GM19025 (cell line): ENCODE results near the gene B3GNT9.

Source experiments
- ATAC-seq: cut with Tn5 transposase; IDR thresholded peaks from one replicate; pipeline ENCODE4 v1.9.1; 2021; ENCODE audit warnings: mild to moderate bottlenecking, low read depth, moderate library complexity; ENCODE audit not compliant: unreplicated experiment

The B3GNT9 gene

GRCh38 chr16:67150833-67151396 is at the start of gene B3GNT9:
Gene B3GNT9, minus strand, starts transcription at chr16:67150998. Its CDS starts 513 bp downstream, at chr16:67150485.
- ATAC-seq, result peak; percentile 57

- no peak for ATAC-seq
Measured at GRCh38 chr16:67200491-67200890, 49.7 kb upstream of the B3GNT9 start.

DNA sequence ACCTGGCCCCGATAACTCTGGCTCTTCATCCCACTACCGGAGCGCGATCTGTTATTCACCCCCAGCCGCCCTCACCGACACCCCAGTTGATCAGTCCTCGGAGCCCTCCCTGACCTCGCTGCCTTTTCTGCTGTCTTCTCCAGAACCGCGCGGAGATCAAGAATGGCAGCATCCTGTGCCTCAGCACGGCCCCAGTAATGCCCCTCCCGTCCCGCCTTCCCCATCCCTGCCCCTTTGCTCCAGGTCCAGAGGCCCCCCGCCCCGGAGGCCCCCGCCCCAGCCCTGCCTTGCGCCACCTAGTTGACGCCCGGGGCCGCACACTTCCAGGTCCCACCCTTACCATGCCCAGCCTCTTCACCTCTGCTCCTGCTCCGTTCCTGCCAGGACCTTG is 49.0 kb upstream of the B3GNT9 start:
- no peak for ATAC-seq

- ATAC-seq, result no peak
Measured at GRCh38 chr16:67199011-67199807, 48.4 kb upstream of the B3GNT9 start, which contains the start of gene ELMO3. Gene ELMO3, plus strand, starts transcription at chr16:67199131. Its CDS starts 196 bp downstream, at chr16:67199327.

DNA sequence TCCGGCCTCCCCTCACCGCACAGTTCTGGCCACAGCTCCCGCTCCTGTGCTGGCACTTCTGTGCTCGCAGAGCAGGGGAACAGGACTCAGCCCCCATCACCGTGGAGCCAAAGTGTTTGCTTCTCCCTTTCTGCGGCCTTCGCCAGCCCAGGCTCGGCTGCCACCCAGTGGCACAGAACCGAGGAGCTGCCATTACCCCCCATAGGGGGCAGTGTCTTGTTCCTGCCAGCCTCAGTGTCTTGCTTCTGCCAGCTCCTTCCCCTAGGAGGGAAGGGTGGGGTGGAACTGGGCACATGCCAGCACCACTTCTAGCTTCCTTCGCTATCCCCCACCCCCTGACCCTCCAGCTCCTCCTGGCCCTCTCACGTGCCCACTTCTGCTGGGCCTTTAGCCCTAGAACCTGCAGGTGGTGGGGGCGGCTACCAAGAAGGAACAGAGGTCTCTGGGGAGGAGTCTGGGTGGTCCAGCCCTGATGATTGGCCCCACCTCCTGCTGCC is 47.5 kb upstream of the B3GNT9 start:
- no peak for ATAC-seq

- no peak for ATAC-seq
Measured at GRCh38 chr16:67197704-67198103, 46.9 kb upstream of the B3GNT9 start.

DNA sequence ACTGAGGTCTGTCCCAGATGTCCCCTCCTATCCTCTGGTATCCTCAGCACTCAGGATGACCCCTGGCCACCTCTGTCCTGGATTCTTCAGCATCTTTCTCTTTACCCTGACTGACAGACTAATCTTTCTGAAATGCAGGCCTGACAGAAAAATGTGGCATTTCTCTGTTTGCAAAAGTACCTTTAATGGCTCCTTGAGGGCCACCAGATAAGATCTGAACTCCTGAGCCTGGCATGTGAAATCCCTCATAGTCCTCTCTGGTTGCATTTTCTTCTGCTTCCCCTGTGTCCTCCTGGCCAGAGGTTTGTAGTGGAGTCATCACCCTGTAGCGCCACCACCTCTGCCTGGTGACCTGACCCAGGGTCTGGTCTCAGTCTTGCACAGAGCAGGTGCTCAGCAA is 46.1 kb upstream of the B3GNT9 start:
- ATAC-seq, result no peak

GRCh38 chr16:67195676-67196075 is 44.9 kb upstream of the B3GNT9 start:
- ATAC-seq, result no peak

- no peak for ATAC-seq
Measured at GRCh38 chr16:67194260-67194659, 43.5 kb upstream of the B3GNT9 start.

DNA sequence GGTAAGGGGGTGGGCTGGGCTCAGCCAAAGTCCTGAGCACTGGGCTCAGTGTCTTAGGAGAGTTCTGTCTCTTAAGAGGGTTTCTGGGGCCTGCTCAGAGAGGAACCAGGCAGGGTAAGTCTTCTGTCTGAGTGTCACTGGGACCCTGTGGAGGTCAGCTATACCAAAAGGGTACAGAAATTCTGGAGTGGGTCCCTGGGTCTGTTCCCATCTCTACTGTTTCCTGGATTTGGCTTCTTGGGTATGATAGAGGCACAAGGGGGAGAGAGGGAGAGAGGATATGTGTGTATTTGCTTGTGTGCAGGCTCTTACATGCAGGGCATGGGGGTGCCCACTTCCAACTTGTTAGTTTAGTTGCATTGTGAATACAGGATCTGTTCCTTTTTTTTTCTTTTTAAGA is 42.7 kb upstream of the B3GNT9 start:
- no peak for ATAC-seq

GRCh38 chr16:67192781-67193361 is 42.1 kb upstream of the B3GNT9 start:
- ATAC-seq, result no peak

DNA sequence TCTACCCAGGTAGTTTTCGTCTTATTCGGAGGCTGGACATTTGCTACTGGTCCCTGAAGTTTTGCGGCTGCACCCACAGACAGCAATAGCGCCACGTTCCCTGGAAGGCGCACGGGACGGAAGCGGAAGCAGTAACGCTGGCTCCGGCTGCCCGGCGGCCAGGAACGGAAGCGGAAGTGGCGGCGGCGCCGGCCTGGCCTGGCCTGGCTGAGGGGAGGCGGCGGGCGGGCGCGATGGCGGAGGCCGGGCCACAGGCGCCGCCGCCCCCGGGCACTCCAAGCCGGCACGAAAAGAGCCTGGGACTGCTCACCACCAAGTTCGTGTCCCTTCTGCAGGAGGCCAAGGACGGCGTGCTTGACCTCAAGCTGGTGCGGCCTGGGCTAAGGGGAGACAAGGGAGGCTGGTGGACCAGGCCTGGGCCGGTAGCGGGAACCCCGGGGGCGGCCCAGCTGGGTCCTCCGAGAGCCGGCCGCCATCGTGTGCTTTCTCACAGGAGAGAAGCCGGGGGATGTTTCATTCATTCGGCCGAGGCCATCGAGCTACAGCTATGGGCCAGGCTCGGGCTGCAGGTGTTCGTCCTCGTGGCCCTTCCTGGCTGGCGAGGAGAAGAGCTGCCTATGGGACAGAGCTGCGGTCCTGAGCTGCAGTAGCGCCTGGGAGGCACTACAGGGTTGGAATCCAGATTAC is 41.3 kb upstream of the B3GNT9 start, which contains the start of gene E2F4:
Gene E2F4 (plus strand): TSS at position 161 of the 687 bp plus-strand sequence. CDS start 73 bp downstream, at position 234.
- ATAC-seq, result peak; percentile 90

DNA sequence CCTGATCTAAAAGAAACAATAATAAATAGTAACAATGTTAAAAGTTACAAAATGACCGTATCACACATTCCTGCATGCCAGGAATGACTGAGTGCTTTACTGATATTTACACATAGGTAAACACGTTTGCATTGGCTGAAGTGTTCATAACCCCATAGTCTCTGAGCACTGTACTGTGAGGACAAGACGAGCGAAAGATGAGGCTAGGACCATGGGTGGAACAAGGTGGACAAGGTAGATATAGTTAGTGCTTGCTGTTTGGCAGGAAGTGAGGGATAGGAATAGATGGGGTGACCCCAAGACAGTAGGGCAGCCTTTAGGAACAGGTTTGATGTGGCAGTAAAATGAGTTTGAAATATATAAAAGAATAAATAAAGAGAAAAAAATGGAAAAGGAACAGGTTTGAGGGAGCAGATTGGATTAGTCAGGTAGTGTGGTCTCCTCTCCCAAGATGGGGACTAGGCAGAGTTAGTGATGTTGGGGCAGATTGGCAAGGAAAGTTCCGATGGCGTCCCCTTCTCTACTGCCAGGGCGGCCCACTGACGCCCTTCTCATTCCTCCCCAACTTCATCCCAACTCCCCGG is 40.7 kb upstream of the B3GNT9 start:
- ATAC-seq, result no peak

DNA sequence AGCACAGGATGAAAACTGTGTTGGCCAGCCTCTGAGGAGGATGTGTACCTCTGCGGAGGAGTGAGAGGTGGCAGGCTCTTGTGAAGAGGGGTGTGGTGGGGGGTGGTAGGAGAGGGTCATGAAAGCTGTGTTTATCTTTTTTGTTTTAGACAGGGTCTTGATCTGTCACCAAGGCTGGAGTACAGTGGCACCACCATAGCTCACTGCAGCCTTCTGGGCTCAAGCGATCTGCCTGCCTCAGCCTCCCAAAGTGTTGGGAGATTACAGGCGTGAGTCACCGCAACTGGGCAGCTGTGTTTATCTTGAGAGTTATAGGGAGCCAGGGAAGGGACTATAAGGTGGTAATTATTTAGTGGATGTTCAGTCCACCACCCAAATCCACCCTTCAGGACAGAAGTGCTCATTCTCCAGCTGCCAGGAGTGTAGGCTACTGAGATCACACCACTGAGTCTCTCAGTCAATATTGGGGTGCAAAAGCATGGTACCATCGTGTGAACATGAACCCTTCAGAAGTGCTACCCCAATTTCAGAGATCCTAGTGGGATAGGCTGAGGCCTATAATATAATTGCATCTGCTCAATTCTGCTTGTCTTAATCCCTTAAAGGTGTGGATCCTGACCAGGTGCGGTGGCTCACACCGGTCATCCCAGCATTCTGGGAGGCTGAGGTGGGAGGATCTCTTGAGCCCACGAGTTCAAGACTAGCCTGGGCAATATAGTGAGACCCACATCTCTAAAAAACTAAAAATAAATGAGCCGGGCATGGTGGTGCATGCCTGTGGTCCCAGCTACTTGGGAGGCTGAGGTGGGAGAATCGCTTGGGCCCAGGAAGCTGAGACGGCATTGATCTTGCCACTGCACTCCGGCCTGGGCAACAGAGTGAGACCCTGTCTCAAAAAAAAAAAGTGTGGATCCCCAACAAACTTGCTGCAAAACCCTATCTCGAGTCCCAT is 39.9 kb upstream of the B3GNT9 start:
- no peak for ATAC-seq

GRCh38 chr16:67190041-67190440 is 39.2 kb upstream of the B3GNT9 start, which contains the start of gene EXOC3L1:
Gene EXOC3L1, minus strand, starts transcription at chr16:67190136. Its CDS starts 460 bp downstream, at chr16:67189676.
- no peak for ATAC-seq

DNA sequence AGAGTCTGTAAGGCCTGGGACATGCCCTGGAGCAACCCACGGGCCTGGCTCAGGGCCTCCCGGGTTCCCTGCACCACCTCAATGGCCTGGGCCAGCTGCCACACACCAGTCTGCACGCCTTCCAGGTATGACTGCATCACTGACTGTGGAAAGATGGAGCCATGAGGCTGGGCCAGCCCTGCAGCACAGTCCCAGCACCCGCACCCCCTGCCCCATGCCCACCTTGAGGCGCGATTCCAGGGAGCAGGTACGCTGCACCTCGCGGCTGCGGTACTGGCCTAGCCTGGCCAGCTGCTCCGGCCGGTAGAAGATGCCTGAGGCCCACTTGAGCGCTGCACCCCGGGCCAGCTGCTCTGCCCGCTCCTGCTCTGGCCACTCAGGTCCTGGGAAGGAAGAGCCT is 38.0 kb upstream of the B3GNT9 start:
- ATAC-seq, result no peak

- no peak for ATAC-seq
Measured at GRCh38 chr16:67188323-67188722, 37.5 kb upstream of the B3GNT9 start.

GRCh38 chr16:67187175-67187890 is 36.5 kb upstream of the B3GNT9 start:
- no peak for ATAC-seq

GRCh38 chr16:67186550-67186950 is 35.8 kb upstream of the B3GNT9 start:
- ATAC-seq, result no peak
